ENCODE measurements around the gene INTS7.

DNA sequence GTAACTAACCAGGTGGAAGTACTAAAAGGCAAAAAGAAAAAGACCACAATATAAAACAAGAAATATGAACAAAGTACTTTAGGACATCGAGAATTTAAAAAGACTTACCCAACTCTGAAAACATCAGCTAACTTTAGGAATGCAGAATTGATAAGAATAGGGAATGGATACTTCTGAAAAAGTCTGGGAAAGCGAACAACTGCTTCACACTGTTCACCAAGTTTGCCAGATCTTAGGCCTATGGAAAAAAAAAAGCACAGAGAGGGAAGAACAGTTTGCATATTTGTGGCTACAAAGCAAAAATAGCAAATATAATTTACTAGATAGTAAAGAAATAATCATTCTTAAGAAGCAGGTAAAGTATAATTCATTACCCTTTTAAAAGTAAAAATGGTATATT is 14.4 kb downstream of the INTS7 start:
- TF ChIP-seq TCF12 (IDR thresholded peaks at IDR 0.05) (no peak), SIN3A (IDR thresholded peaks at IDR 0.05; ENCODE audit: borderline replicate concordance, low read depth, low read length) (no peak), RXRA (IDR thresholded peaks at IDR 0.05; ENCODE audit: borderline replicate concordance, low read depth) (no peak), CHD2 (IDR thresholded peaks at IDR 0.05; ENCODE audit: low read length, partially characterized antibody) (no peak)
- TF ChIP-seq, protein P1, sequence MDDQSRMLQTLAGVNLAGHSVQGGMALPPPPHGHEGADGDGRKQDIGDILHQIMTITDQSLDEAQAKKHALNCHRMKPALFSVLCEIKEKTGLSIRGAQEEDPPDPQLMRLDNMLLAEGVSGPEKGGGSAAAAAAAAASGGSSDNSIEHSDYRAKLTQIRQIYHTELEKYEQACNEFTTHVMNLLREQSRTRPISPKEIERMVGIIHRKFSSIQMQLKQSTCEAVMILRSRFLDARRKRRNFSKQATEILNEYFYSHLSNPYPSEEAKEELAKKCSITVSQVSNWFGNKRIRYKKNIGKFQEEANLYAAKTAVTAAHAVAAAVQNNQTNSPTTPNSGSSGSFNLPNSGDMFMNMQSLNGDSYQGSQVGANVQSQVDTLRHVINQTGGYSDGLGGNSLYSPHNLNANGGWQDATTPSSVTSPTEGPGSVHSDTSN (IDR thresholded peaks at IDR 0.05): no peak
- TF ChIP-seq, protein P2, sequence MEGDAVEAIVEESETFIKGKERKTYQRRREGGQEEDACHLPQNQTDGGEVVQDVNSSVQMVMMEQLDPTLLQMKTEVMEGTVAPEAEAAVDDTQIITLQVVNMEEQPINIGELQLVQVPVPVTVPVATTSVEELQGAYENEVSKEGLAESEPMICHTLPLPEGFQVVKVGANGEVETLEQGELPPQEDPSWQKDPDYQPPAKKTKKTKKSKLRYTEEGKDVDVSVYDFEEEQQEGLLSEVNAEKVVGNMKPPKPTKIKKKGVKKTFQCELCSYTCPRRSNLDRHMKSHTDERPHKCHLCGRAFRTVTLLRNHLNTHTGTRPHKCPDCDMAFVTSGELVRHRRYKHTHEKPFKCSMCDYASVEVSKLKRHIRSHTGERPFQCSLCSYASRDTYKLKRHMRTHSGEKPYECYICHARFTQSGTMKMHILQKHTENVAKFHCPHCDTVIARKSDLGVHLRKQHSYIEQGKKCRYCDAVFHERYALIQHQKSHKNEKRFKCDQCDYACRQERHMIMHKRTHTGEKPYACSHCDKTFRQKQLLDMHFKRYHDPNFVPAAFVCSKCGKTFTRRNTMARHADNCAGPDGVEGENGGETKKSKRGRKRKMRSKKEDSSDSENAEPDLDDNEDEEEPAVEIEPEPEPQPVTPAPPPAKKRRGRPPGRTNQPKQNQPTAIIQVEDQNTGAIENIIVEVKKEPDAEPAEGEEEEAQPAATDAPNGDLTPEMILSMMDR (IDR thresholded peaks at IDR 0.05): no peak
